GM19025 (cell line): ENCODE results near the gene TIGIT.
"Not testable (repeated sequence)": the region's sequence is repeated elsewhere in the genome, so short reads cannot be mapped to it uniquely, and the experiment has no call there.

Experiments used
- ATAC-seq: cut with Tn5 transposase; IDR thresholded peaks from one replicate; pipeline ENCODE4 v1.9.1; 2021; ENCODE audit warnings: mild to moderate bottlenecking, low read depth, moderate library complexity; ENCODE audit not compliant: unreplicated experiment

The TIGIT gene

GRCh38 chr3:114293838-114294535 is at the start of gene TIGIT:
TIGIT (plus strand) TSS chr3:114294028; CDS start chr3:114294062, 34 bp downstream.
- ATAC-seq = no peak

GRCh38 chr3:114252954-114253353 is 40.9 kb upstream of the TIGIT start:
- no peak for ATAC-seq

- ATAC-seq = no peak
Observed at GRCh38 chr3:114253505-114253904, 40.3 kb upstream of the TIGIT start.

- ATAC-seq = no peak
Observed at GRCh38 chr3:114259566-114259965, 34.3 kb upstream of the TIGIT start.

- no peak for ATAC-seq
Observed at GRCh38 chr3:114260152-114260551, 33.7 kb upstream of the TIGIT start.

GRCh38 chr3:114270019-114270418 is 23.8 kb upstream of the TIGIT start:
- ATAC-seq = no peak

GRCh38 chr3:114272271-114272670 is 21.6 kb upstream of the TIGIT start:
- no peak for ATAC-seq

GRCh38 chr3:114274929-114275328 is 18.9 kb upstream of the TIGIT start:
- ATAC-seq = no peak

- not testable (repeated sequence) for ATAC-seq
Observed at GRCh38 chr3:114276856-114277255, 17.0 kb upstream of the TIGIT start.

GRCh38 chr3:114284644-114285043 is 9.2 kb upstream of the TIGIT start:
- no peak for ATAC-seq

GRCh38 chr3:114285648-114286230 is 8.1 kb upstream of the TIGIT start:
- no peak for ATAC-seq

GRCh38 chr3:114286266-114286665 is 7.6 kb upstream of the TIGIT start:
- no peak for ATAC-seq

- peak; percentile 92 for ATAC-seq
Observed at GRCh38 chr3:114290911-114291901, 2.6 kb upstream of the TIGIT start.

GRCh38 chr3:114294940-114295480 is 1.2 kb downstream of the TIGIT start:
- ATAC-seq = no peak

- ATAC-seq = no peak
Observed at GRCh38 chr3:114295946-114296345, 2.1 kb downstream of the TIGIT start.

- no peak for ATAC-seq
Observed at GRCh38 chr3:114299421-114299820, 5.6 kb downstream of the TIGIT start.

- ATAC-seq = no peak
Observed at GRCh38 chr3:114299941-114300624, 6.3 kb downstream of the TIGIT start.

GRCh38 chr3:114307222-114307830 is 13.5 kb downstream of the TIGIT start:
- ATAC-seq = peak; percentile 50

GRCh38 chr3:114307832-114308231 is 14.0 kb downstream of the TIGIT start:
- ATAC-seq = no peak

- ATAC-seq = peak; percentile 10
Observed at GRCh38 chr3:114308377-114308776, 14.5 kb downstream of the TIGIT start.
